Measurements from ENCODE around the gene SDF2L1.
"Not testable (repeated sequence)": the region's sequence is repeated elsewhere in the genome, so short reads cannot be mapped to it uniquely, and the experiment has no call there.

The SDF2L1 gene

GRCh38 chr22:21633481-21633880 lies 8.6 kb upstream of the SDF2L1 start:
- ChIA-PET POLR2A (interaction anchor here (1.8 kb wide), 1 partner anchor 9 kb away, joined by 7 read pairs; the partner anchor contains the start of gene SDF2L1), CTCF (interaction anchor here (1.2 kb wide), 1 partner anchor 9 kb away, joined by 6 read pairs; no protein-coding TSS in a partner anchor)
- no peak for DNase-seq (ENCODE audit: extremely low spot score)
- TF ChIP-seq TARDBP (IDR thresholded peaks at IDR 0.05) (no peak), BHLHE40 (IDR thresholded peaks at IDR 0.05; ENCODE audit: borderline replicate concordance) (no peak), LEF1 (IDR thresholded peaks at IDR 0.05; ENCODE audit: borderline replicate concordance) (no peak), ARNT (IDR thresholded peaks at IDR 0.05) (no peak), CTBP1 (IDR thresholded peaks at IDR 0.05; ENCODE audit: borderline replicate concordance) (no peak), NFRKB (IDR thresholded peaks at IDR 0.05) (no peak), FOXM1 (IDR thresholded peaks at IDR 0.05; ENCODE audit: borderline replicate concordance) (no peak), PKNOX1 (IDR thresholded peaks at IDR 0.05) (no peak), L3MBTL2 (conservative IDR thresholded peaks at IDR 0.05) (no peak)

- TF ChIP-seq L3MBTL2 (conservative IDR thresholded peaks at IDR 0.05) (no peak), SP1 (IDR thresholded peaks at IDR 0.05) (no peak), LEF1 (IDR thresholded peaks at IDR 0.05; ENCODE audit: borderline replicate concordance) (no peak), ZNF384 (IDR thresholded peaks at IDR 0.05) (no peak), FOXA1 (IDR thresholded peaks at IDR 0.05) (no peak), ARNT (IDR thresholded peaks at IDR 0.05) (no peak), PKNOX1 (IDR thresholded peaks at IDR 0.05) (no peak)
- DNase-seq (ENCODE audit: extremely low spot score), result no peak
- ChIA-PET POLR2A (interaction anchor here (1.8 kb wide), 1 partner anchor 8 kb away, joined by 7 read pairs; the partner anchor contains the start of gene SDF2L1), CTCF (interaction anchor here (0.7 to 1.2 kb wide), 2 partner anchors 9 to 186 kb away, joined by 3 to 6 read pairs; no protein-coding TSS in a partner anchor)
Observed at GRCh38 chr22:21634081-21634480, 8.0 kb upstream of the SDF2L1 start.

- POLR2A ChIA-PET, result interaction anchor here (1.8 kb wide), 1 partner anchor 8 kb away, joined by 7 read pairs; the partner anchor contains the start of gene SDF2L1
- TF ChIP-seq PKNOX1 (IDR thresholded peaks at IDR 0.05) (no peak), SUZ12 (IDR thresholded peaks at IDR 0.05) (no peak), BHLHE40 (IDR thresholded peaks at IDR 0.05; ENCODE audit: borderline replicate concordance) (no peak), NFRKB (IDR thresholded peaks at IDR 0.05) (no peak), L3MBTL2 (conservative IDR thresholded peaks at IDR 0.05) (no peak), LEF1 (IDR thresholded peaks at IDR 0.05; ENCODE audit: borderline replicate concordance) (no peak), TARDBP (IDR thresholded peaks at IDR 0.05) (no peak), FOXM1 (IDR thresholded peaks at IDR 0.05; ENCODE audit: borderline replicate concordance) (no peak), SP1 (IDR thresholded peaks at IDR 0.05) (no peak), FOXA1 (IDR thresholded peaks at IDR 0.05) (no peak), HDGF (IDR thresholded peaks at IDR 0.05; ENCODE audit: borderline replicate concordance) (no peak), FOXK2 (IDR thresholded peaks at IDR 0.05) (no peak), ARNT (IDR thresholded peaks at IDR 0.05) (no peak), CTBP1 (IDR thresholded peaks at IDR 0.05; ENCODE audit: borderline replicate concordance) (no peak), ELF4 (IDR thresholded peaks at IDR 0.05) (no peak), ZNF384 (IDR thresholded peaks at IDR 0.05) (no peak)
- CTCF ChIA-PET, result no interaction called here
- no peak for DNase-seq (ENCODE audit: extremely low spot score)
Observed at GRCh38 chr22:21634844-21635243, 7.3 kb upstream of the SDF2L1 start.

- POLR2A ChIA-PET, result no interaction called here
- no peak for DNase-seq (ENCODE audit: extremely low spot score)
- CTCF ChIA-PET, result interaction anchor here (1.3 kb wide), 1 partner anchor 11 kb away, joined by 3 read pairs; no protein-coding TSS in a partner anchor
- TF ChIP-seq FOXK2 (IDR thresholded peaks at IDR 0.05) (no peak), ZNF384 (IDR thresholded peaks at IDR 0.05) (no peak)
Observed at GRCh38 chr22:21635771-21636510, 6.2 kb upstream of the SDF2L1 start.

- no peak for TF ChIP-seq NFRKB (IDR thresholded peaks at IDR 0.05)
- no peak for TF ChIP-seq FOXA1 (IDR thresholded peaks at IDR 0.05)
- TF ChIP-seq PKNOX1 (IDR thresholded peaks at IDR 0.05), result no peak
- TF ChIP-seq FOXM1 (IDR thresholded peaks at IDR 0.05; ENCODE audit: borderline replicate concordance), result no peak
- TF ChIP-seq ELF4 (IDR thresholded peaks at IDR 0.05), result no peak
- no peak for TF ChIP-seq ZNF384 (IDR thresholded peaks at IDR 0.05)
- no peak for TF ChIP-seq SUZ12 (IDR thresholded peaks at IDR 0.05)
- no peak for TF ChIP-seq TARDBP (IDR thresholded peaks at IDR 0.05)
- no peak for TF ChIP-seq L3MBTL2 (conservative IDR thresholded peaks at IDR 0.05)
- no peak for TF ChIP-seq FOXK2 (IDR thresholded peaks at IDR 0.05)
- TF ChIP-seq SP1 (IDR thresholded peaks at IDR 0.05), result no peak
- TF ChIP-seq ARNT (IDR thresholded peaks at IDR 0.05), result no peak
- TF ChIP-seq HDGF (IDR thresholded peaks at IDR 0.05; ENCODE audit: borderline replicate concordance), result no peak
- DNase-seq (ENCODE audit: extremely low spot score), result no peak
- ChIA-PET POLR2A (no interaction called here), CTCF (interaction anchor here (1.1 to 1.3 kb wide), 2 partner anchors 8 to 10 kb away, joined by 3 to 4 read pairs; no protein-coding TSS in a partner anchor)
Observed at GRCh38 chr22:21636629-21637218, 5.4 kb upstream of the SDF2L1 start.

- ChIA-PET POLR2A (interaction anchor here (1.3 kb wide), 1 partner anchor 9 kb away, joined by 5 read pairs; no protein-coding TSS in a partner anchor), CTCF (interaction anchor here (1.1 to 1.3 kb wide), 2 partner anchors 8 to 9 kb away, joined by 3 to 4 read pairs; no protein-coding TSS in a partner anchor)
- not testable (repeated sequence) for DNase-seq (ENCODE audit: extremely low spot score)
Observed at GRCh38 chr22:21637450-21637849, 4.7 kb upstream of the SDF2L1 start.
